Measurements from ENCODE around the gene PRIM2.

PRIM2 gene

DNA sequence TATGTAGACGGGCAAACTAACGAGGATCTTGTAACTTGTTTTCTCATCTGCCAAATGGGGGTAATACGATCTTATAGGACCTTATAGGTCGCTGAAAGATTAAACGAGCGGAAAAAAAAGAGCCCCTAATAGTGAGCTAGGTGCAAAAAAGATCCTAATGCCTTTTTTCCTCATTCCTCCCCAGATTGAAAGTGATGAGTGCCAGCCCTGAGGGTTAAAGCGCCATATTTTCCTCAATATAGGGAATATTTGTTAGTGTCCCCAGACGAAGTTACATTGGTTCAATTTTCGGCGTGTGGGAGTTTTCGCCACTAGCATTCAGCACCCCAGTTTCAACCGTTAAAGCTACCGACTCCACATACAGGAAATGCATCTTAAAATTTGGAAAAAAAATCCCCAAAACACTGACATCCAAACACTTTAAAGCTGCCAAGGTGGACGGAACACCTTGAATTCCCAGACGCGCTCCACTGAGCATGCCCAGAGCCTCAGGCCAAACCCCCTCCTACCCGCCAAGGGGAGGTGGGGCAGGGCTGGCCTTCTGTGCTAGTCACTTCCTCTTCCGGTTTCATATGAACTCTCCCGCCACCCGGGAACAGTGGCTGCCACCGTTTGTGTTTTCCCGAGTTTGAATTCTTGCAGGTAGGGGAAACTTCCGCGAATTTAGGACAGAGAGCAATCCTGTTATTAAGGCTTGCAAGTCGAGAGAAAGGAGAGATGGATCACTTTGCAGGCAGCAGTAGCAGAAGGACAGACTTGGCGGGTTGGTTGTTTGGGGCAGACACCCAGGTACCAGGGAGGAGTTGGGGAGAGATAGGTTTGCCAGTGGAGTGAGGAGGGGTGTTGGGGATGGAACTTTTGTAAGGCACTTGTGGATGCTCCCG lies at the start of gene PRIM2 (continued):
- TF ChIP-seq ZFP69B (tag by site-specific recombination; IDR thresholded peaks at IDR 0.05) (0 out of 2 replicates have a peak, but pooled peaks have one; percentile 26), ZNF624 (tag by site-specific recombination; IDR thresholded peaks at IDR 0.05) (no peak), ZNF529 (tag by site-specific recombination; IDR thresholded peaks at IDR 0.05; ENCODE audit: insufficient replicate concordance) (no peak), KLF1 (tag by site-specific recombination; IDR thresholded peaks at IDR 0.05) (no peak), HOXA7 (CRISPR knock-in tag; IDR thresholded peaks at IDR 0.05; ENCODE audit: borderline replicate concordance) (no peak), ZNF302 (tag by site-specific recombination; IDR thresholded peaks at IDR 0.05; ENCODE audit: low read depth) (no peak), YY1 (tag by site-specific recombination; IDR thresholded peaks at IDR 0.05) (peak; percentile 31; the same call in 1 of the 2 replicates), ZNF248 (tag by site-specific recombination; IDR thresholded peaks at IDR 0.05) (no peak), ZNF23 (tag by site-specific recombination; IDR thresholded peaks at IDR 0.05; ENCODE audit: borderline replicate concordance) (no peak), TCF7L2 (IDR thresholded peaks at IDR 0.05; ENCODE audit: borderline replicate concordance, low read depth, low read length) (no peak), ZNF157 (tag by site-specific recombination; IDR thresholded peaks at IDR 0.05) (no peak), ZSCAN16 (tag by site-specific recombination; IDR thresholded peaks at IDR 0.05) (no peak), KLF10 (tag by site-specific recombination; IDR thresholded peaks at IDR 0.05) (peak; percentile 33; the same call in 1 of the 2 replicates), MZF1 (tag by site-specific recombination; IDR thresholded peaks at IDR 0.05; ENCODE audit: borderline replicate concordance) (no peak; the same call in 1 of the 2 replicates), ZNF211 (tag by site-specific recombination; IDR thresholded peaks at IDR 0.05; ENCODE audit: low read depth) (no peak), KLF9 (tag by site-specific recombination; IDR thresholded peaks at IDR 0.05; ENCODE audit: low read depth) (peak; percentile 58), ZNF404 (tag by site-specific recombination; IDR thresholded peaks at IDR 0.05) (no peak), ZNF677 (tag by site-specific recombination; IDR thresholded peaks at IDR 0.05) (no peak), ZBTB8A (tag by site-specific recombination; IDR thresholded peaks at IDR 0.05) (no peak; the same call in 1 of the 2 replicates), ZNF416 (tag by site-specific recombination; IDR thresholded peaks at IDR 0.05) (no peak)
- TF ChIP-seq, protein P1, sequence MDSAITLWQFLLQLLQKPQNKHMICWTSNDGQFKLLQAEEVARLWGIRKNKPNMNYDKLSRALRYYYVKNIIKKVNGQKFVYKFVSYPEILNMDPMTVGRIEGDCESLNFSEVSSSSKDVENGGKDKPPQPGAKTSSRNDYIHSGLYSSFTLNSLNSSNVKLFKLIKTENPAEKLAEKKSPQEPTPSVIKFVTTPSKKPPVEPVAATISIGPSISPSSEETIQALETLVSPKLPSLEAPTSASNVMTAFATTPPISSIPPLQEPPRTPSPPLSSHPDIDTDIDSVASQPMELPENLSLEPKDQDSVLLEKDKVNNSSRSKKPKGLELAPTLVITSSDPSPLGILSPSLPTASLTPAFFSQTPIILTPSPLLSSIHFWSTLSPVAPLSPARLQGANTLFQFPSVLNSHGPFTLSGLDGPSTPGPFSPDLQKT (IDR thresholded peaks at IDR 0.05; ENCODE audit: borderline replicate concordance, low read depth, low read length): no peak
- TF ChIP-seq, protein P2, sequence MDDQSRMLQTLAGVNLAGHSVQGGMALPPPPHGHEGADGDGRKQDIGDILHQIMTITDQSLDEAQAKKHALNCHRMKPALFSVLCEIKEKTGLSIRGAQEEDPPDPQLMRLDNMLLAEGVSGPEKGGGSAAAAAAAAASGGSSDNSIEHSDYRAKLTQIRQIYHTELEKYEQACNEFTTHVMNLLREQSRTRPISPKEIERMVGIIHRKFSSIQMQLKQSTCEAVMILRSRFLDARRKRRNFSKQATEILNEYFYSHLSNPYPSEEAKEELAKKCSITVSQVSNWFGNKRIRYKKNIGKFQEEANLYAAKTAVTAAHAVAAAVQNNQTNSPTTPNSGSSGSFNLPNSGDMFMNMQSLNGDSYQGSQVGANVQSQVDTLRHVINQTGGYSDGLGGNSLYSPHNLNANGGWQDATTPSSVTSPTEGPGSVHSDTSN (CRISPR knock-in tag; IDR thresholded peaks at IDR 0.05): no peak
- TF ChIP-seq, protein P3, sequence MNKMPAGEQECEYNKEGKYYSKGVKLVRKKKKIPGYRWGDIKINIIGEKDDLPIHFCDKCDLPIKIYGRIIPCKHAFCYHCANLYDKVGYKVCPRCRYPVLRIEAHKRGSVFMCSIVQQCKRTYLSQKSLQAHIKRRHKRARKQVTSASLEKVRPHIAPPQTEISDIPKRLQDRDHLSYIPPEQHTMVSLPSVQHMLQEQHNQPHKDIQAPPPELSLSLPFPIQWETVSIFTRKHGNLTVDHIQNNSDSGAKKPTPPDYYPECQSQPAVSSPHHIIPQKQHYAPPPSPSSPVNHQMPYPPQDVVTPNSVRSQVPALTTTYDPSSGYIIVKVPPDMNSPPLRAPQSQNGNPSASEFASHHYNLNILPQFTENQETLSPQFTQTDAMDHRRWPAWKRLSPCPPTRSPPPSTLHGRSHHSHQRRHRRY (tag by site-specific recombination; IDR thresholded peaks at IDR 0.05): no peak
- TF ChIP-seq, protein P4, sequence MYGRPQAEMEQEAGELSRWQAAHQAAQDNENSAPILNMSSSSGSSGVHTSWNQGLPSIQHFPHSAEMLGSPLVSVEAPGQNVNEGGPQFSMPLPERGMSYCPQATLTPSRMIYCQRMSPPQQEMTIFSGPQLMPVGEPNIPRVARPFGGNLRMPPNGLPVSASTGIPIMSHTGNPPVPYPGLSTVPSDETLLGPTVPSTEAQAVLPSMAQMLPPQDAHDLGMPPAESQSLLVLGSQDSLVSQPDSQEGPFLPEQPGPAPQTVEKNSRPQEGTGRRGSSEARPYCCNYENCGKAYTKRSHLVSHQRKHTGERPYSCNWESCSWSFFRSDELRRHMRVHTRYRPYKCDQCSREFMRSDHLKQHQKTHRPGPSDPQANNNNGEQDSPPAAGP (tag by site-specific recombination; IDR thresholded peaks at IDR 0.05): peak; percentile 33; the same call in 1 of the 2 replicates
- TF ChIP-seq, protein P5, sequence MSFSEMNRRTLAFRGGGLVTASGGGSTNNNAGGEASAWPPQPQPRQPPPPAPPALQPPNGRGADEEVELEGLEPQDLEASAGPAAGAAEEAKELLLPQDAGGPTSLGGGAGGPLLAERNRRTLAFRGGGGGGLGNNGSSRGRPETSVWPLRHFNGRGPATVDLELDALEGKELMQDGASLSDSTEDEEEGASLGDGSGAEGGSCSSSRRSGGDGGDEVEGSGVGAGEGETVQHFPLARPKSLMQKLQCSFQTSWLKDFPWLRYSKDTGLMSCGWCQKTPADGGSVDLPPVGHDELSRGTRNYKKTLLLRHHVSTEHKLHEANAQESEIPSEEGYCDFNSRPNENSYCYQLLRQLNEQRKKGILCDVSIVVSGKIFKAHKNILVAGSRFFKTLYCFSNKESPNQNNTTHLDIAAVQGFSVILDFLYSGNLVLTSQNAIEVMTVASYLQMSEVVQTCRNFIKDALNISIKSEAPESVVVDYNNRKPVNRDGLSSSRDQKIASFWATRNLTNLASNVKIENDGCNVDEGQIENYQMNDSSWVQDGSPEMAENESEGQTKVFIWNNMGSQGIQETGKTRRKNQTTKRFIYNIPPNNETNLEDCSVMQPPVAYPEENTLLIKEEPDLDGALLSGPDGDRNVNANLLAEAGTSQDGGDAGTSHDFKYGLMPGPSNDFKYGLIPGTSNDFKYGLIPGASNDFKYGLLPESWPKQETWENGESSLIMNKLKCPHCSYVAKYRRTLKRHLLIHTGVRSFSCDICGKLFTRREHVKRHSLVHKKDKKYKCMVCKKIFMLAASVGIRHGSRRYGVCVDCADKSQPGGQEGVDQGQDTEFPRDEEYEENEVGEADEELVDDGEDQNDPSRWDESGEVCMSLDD (tag by site-specific recombination; IDR thresholded peaks at IDR 0.05): no peak
- TF ChIP-seq, protein P6, sequence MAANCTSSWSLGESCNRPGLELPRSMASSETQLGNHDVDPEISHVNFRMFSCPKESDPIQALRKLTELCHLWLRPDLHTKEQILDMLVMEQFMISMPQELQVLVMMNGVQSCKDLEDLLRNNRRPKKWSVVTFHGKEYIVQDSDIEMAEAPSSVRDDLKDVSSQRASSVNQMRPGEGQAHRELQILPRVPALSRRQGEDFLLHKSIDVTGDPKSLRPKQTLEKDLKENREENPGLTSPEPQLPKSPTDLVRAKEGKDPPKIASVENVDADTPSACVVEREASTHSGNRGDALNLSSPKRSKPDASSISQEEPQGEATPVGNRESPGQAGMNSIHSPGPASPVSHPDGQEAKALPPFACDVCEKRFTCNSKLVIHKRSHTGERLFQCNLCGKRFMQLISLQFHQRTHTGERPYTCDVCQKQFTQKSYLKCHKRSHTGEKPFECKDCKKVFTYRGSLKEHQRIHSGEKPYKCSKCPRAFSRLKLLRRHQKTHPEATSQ (tag by site-specific recombination; IDR thresholded peaks at IDR 0.05): no peak
- TF ChIP-seq, protein P7, sequence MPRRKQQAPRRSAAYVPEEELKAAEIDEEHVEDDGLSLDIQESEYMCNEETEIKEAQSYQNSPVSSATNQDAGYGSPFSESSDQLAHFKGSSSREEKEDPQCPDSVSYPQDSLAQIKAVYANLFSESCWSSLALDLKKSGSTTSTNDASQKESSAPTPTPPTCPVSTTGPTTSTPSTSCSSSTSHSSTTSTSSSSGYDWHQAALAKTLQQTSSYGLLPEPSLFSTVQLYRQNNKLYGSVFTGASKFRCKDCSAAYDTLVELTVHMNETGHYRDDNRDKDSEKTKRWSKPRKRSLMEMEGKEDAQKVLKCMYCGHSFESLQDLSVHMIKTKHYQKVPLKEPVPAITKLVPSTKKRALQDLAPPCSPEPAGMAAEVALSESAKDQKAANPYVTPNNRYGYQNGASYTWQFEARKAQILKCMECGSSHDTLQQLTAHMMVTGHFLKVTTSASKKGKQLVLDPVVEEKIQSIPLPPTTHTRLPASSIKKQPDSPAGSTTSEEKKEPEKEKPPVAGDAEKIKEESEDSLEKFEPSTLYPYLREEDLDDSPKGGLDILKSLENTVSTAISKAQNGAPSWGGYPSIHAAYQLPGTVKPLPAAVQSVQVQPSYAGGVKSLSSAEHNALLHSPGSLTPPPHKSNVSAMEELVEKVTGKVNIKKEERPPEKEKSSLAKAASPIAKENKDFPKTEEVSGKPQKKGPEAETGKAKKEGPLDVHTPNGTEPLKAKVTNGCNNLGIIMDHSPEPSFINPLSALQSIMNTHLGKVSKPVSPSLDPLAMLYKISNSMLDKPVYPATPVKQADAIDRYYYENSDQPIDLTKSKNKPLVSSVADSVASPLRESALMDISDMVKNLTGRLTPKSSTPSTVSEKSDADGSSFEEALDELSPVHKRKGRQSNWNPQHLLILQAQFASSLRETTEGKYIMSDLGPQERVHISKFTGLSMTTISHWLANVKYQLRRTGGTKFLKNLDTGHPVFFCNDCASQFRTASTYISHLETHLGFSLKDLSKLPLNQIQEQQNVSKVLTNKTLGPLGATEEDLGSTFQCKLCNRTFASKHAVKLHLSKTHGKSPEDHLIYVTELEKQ (tag by site-specific recombination; IDR thresholded peaks at IDR 0.05; ENCODE audit: borderline replicate concordance): no peak

Data from HEK293 (cell line).